Lower lobe of right lung (tissue), 2 donors: Measurements from ENCODE around the gene PEPD. TPM values are rescaled to one million over a fixed set of nuclear protein-coding genes. Genes with fewer than 3 reads are reported as not detected.
A peak's percentile ranks its signal among the peaks of the same experiment; 100 is the strongest.

ENCODE experiments used
- ATAC-seq, 2 donors: fragments of 200-7000 bp; cut with Tn5 transposase; one replicate each; pipeline ENCODE4 v1.9.1; 2020 to 2022; ENCODE audit warnings: mild to moderate bottlenecking in 2 of 2, moderate library complexity in 2 of 2
- DNase-seq: peaks from one replicate; pipeline ENCODE4 v3.0.0-alpha.2; 2020
- H3K27ac ChIP-seq: fragments of 200-600 bp; one replicate; pipeline ENCODE4 v1.8.0; 2022
- H3K27me3 ChIP-seq: fragments of 200-600 bp; one replicate; pipeline ENCODE4 v1.8.0; 2022; ENCODE audit warnings: low read depth
- H3K36me3 ChIP-seq: fragments of 200-600 bp; one replicate; pipeline ENCODE4 v1.8.0; 2022; ENCODE audit warnings: mild to moderate bottlenecking
- H3K4me1 ChIP-seq: fragments of 200-600 bp; one replicate; pipeline ENCODE4 v1.8.0; 2022
- H3K4me3 ChIP-seq: fragments of 200-600 bp; one replicate; pipeline ENCODE4 v1.8.0; 2022; ENCODE audit warnings: mild to moderate bottlenecking
- H3K9me3 ChIP-seq: fragments of 200-600 bp; one replicate; pipeline ENCODE4 v1.8.0; 2022
- intact Hi-C: fragments of 100-400 bp; cut with DNase I; formaldehyde crosslinking; loops from one replicate; pipeline ENCODE4 v1.11.0; 2022
- total RNA-seq: library from RNA; stranded (reverse); fragmentation: NEBNext Ultra II Directional; extraction: Animal tissue kit (Norgen Biotek cat#: 25700); gene quantifications from one replicate; pipeline ENCODE4 v1.2.1, GENCODE V29; 2021
- TF ChIP-seq, protein P1 (sequence below): fragments of 200-600 bp; IDR thresholded peaks from one replicate; pipeline ENCODE4 v1.8.0; 2022; ENCODE audit warnings: antibody characterized with exemption, mild to moderate bottlenecking
- donor health status: DM: no; HTN: yes; CAD: no; lungs with severe emphysema.

The PEPD gene
- total RNA-seq, 1 donor from 2014 or later: 94.0 TPM

DNA sequence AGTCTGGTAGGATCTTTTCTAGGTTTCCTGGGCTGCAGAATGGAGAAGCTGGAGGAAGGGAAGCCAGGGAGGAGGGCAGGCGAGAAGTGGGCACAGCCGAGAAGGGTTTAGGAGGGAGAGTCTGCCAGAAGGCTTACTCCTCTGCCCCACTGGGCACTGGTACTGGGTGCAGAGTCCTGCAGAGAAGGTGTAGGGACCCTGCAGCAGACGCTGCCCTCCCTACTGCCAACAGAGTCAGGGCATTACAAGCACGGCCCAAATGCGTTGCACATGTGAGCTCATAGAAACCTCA, 726 bp upstream of the PEPD start:
- Histone ChIP-seq H3K9me3 (no peaks in the 10 kb centered on the region), H3K36me3 (no peaks in the 10 kb centered on the region), H3K4me3 (peak overlapping the region; percentile 99), H3K4me1 (peaks cover 20% of the 10 kb centered on the region), H3K27me3 (no peaks in the 10 kb centered on the region), H3K27ac (no peak overlapping the region)
- DNase-seq (no peak), ATAC-seq (no peak)
- intact Hi-C loops: no loop called here
- TF ChIP-seq, protein P1, sequence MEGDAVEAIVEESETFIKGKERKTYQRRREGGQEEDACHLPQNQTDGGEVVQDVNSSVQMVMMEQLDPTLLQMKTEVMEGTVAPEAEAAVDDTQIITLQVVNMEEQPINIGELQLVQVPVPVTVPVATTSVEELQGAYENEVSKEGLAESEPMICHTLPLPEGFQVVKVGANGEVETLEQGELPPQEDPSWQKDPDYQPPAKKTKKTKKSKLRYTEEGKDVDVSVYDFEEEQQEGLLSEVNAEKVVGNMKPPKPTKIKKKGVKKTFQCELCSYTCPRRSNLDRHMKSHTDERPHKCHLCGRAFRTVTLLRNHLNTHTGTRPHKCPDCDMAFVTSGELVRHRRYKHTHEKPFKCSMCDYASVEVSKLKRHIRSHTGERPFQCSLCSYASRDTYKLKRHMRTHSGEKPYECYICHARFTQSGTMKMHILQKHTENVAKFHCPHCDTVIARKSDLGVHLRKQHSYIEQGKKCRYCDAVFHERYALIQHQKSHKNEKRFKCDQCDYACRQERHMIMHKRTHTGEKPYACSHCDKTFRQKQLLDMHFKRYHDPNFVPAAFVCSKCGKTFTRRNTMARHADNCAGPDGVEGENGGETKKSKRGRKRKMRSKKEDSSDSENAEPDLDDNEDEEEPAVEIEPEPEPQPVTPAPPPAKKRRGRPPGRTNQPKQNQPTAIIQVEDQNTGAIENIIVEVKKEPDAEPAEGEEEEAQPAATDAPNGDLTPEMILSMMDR: no peak

DNA sequence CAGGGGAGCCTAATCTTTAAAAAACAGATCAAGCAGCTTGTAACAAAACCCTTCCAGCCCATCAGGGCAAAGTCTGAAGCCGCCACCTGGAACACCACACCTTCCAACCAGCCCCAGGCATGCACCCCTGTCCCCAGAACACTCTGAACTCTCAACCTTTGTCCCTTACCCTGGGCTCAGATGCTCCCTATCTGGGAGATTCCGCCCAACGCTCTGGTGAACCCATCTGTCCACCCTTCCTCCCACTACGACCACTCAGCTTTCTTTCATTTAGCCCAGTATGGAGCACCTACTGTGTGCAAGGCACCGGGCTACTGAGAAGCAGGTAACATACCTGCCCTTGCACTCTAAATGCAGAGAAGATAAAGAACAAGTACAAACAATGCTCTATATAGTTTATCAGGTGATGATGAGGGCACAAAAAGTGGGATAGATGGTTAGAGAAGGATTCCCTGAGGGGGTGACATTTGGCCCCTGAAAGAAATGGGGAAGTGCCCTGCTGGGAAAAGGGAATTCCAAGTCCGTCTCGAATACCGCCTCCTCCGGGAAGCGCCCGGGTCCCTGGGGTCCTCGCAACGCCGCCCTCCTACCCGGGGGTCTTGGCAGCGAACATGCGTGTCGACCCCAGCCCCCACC, 629 bp downstream of the PEPD start:
- TF ChIP-seq, protein P1: no peak
- no peak for DNase-seq
- peak overlapping the region; percentile 78 for H3K27ac ChIP-seq
- peaks cover 20% of the 10 kb centered on the region for H3K4me1 ChIP-seq
- no peaks in the 10 kb centered on the region for H3K36me3 ChIP-seq
- ATAC-seq: no peak
- no peaks in the 10 kb centered on the region for H3K9me3 ChIP-seq
- peak overlapping the region; percentile 99 for H3K4me3 ChIP-seq
- intact Hi-C loops: no loop called here
- no peaks in the 10 kb centered on the region for H3K27me3 ChIP-seq

DNA sequence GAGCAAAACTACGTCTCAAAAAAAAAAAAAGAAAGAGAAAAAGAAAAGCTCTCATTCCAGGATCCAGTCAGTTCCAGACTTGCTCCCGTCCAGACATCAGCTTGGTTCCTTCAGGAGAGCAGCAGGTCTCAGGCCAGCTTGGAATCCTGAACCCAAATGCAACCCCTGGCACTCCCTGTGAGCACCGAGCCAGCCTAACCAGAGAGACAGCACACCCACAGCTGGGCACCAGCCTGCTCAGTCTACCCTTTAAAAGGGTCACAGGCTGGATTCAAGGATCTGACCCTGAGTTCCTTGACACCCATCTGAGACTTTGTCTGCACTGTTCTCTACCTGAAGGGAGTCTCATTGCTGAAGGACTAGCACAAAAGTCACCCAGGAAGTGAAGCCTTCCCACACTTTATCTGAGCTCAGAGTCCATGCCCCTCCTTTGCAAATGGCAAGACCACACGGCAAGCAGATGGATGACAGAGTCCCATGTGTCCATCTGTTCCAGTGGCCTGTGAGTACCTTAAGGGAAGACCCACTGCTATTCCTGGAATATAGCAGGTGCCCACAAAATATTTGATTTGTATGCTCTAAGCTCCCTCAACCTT, 1.4 kb downstream of the PEPD start:
- no peak overlapping the region for H3K27ac ChIP-seq
- TF ChIP-seq, protein P1: no peak
- H3K4me3 ChIP-seq: no peak overlapping the region
- no peak for ATAC-seq
- intact Hi-C loops: no loop called here
- no peaks in the 10 kb centered on the region for H3K9me3 ChIP-seq
- DNase-seq: no peak
- H3K36me3 ChIP-seq: no peaks in the 10 kb centered on the region
- peaks cover 20% of the 10 kb centered on the region for H3K4me1 ChIP-seq
- no peaks in the 10 kb centered on the region for H3K27me3 ChIP-seq

DNA sequence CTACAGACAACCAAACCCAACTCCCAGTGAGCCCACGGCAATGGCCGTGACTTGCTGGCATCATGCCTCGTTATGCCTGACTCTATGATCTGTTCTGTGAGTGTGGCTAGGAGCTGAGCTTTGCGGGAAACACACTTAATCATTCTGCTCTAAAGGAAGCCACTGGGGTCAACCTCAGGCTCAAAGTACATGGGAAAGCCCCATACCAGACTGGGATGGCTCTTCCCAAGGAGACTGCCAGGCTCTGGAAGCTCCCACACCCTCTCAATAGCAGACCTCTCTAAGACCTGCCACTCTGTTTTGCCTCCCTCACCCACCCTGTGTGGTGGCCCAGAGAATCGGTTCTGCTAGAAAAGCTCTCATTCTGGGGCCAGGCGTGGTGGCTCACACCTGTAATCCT, 2.2 kb downstream of the PEPD start:
- TF ChIP-seq, protein P1: no peak
- no peak overlapping the region for H3K27ac ChIP-seq
- H3K9me3 ChIP-seq: no peaks in the 10 kb centered on the region
- intact Hi-C loops: no loop called here
- no peaks in the 10 kb centered on the region for H3K36me3 ChIP-seq
- ATAC-seq (no peak), DNase-seq (no peak)
- H3K27me3 ChIP-seq: no peaks in the 10 kb centered on the region
- H3K4me1 ChIP-seq: peaks cover 20% of the 10 kb centered on the region
- H3K4me3 ChIP-seq: no peak overlapping the region

DNA sequence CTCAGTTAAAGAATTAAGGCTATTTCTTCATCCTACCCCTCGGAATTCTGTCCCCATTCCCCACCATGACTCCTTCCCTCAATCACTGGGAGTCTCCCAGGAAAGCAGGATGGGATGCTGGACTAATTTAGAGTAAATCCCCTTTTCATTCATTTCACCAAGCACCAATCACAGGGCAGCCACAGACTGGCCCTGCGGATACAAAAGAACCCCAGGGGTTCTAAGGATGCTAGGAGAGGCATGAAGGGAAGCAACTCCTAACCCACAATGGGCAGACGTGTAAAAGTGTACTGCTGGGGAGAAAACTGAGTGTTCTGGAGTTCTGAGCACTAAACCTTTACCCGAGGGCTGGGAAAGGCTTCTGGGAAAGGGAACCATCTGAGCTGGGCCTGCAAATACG, 3.0 kb downstream of the PEPD start:
- no peak overlapping the region for H3K27ac ChIP-seq
- DNase-seq (no peak), ATAC-seq (no peak)
- no peaks in the 10 kb centered on the region for H3K36me3 ChIP-seq
- no peaks in the 10 kb centered on the region for H3K9me3 ChIP-seq
- no peak overlapping the region for H3K4me3 ChIP-seq
- TF ChIP-seq, protein P1: no peak
- H3K27me3 ChIP-seq: no peaks in the 10 kb centered on the region
- H3K4me1 ChIP-seq: peaks cover 20% of the 10 kb centered on the region
- intact Hi-C loops: no loop called here
